HG03159 (cell line): Measurements from ENCODE around the gene CLK2.
"Not testable (repeated sequence)": the region's sequence is repeated elsewhere in the genome, so short reads cannot be mapped to it uniquely, and the experiment has no call there.

Experiments used
- ATAC-seq: cut with Tn5 transposase; IDR thresholded peaks from one replicate; pipeline ENCODE4 v1.9.1; 2021; ENCODE audit warnings: mild to moderate bottlenecking, moderate library complexity; ENCODE audit not compliant: unreplicated experiment

Gene CLK2

DNA sequence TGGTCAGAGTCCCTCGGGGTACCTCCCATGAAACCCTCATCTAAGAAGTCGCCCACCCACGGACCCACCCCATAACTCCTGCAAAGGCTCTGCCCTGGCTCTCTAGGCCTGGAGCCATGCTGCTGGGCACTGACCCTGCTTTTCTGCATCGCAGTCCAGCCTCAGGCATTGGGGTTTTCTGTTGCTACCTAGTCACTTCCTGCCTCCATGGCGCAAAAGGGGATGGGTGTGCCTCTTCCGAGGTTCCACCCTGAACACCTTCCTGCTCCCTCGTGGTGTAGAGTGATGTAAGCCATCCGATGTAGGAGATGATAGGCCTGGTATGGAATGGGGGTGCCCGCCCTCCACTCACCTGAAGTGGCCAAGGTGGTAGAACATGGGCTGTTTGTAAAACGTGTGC, 58.6 kb downstream of the CLK2 start:
- not testable (repeated sequence) for ATAC-seq
